ENCODE results near the gene RNF125.
"Not testable (repeated sequence)": the region's sequence is repeated elsewhere in the genome, so short reads cannot be mapped to it uniquely, and the experiment has no call there.

RNF125 gene

GRCh38 chr18:32025744-32026143 lies 7.1 kb downstream of the RNF125 start:
- no peak for DNase-seq (ENCODE audit: low read depth, low spot score)

GRCh38 chr18:32026491-32027086 lies 8.0 kb downstream of the RNF125 start:
- DNase-seq (ENCODE audit: low read depth, low spot score), result no peak

- no peak for DNase-seq (ENCODE audit: low read depth, low spot score)
These were observed 10.9 kb downstream of the RNF125 start for GRCh38 chr18:32029558-32029957.

- DNase-seq (ENCODE audit: low read depth, low spot score), result no peak
These were observed 14.0 kb downstream of the RNF125 start for GRCh38 chr18:32032609-32033008.

GRCh38 chr18:32036506-32037180 lies 18.0 kb downstream of the RNF125 start:
- DNase-seq (ENCODE audit: low read depth, low spot score), result no peak

- DNase-seq (ENCODE audit: low read depth, low spot score), result no peak
These were observed 19.0 kb downstream of the RNF125 start for GRCh38 chr18:32037616-32038015.

- DNase-seq (ENCODE audit: low read depth, low spot score), result no peak
These were observed 22.3 kb downstream of the RNF125 start for GRCh38 chr18:32040936-32041335.

- no peak for DNase-seq (ENCODE audit: low read depth, low spot score)
These were observed 23.7 kb downstream of the RNF125 start for GRCh38 chr18:32042337-32042736.

- no peak for DNase-seq (ENCODE audit: low read depth, low spot score)
These were observed 30.0 kb downstream of the RNF125 start for GRCh38 chr18:32048507-32049091.

GRCh38 chr18:32049393-32050171 lies 31.0 kb downstream of the RNF125 start:
- no peak for DNase-seq (ENCODE audit: low read depth, low spot score)

- no peak for DNase-seq (ENCODE audit: low read depth, low spot score)
These were observed 38.2 kb downstream of the RNF125 start for GRCh38 chr18:32056613-32057358.

- no peak for DNase-seq (ENCODE audit: low read depth, low spot score)
These were observed 39.1 kb downstream of the RNF125 start for GRCh38 chr18:32057624-32058165.

GRCh38 chr18:32060026-32060425 lies 41.4 kb downstream of the RNF125 start:
- DNase-seq (ENCODE audit: low read depth, low spot score), result no peak

- no peak for DNase-seq (ENCODE audit: low read depth, low spot score)
These were observed 48.9 kb downstream of the RNF125 start for GRCh38 chr18:32067375-32068167.

GRCh38 chr18:32072321-32072720 lies 53.7 kb downstream of the RNF125 start:
- DNase-seq (ENCODE audit: low read depth, low spot score), result no peak

GRCh38 chr18:32074206-32074605 lies 55.6 kb downstream of the RNF125 start:
- DNase-seq (ENCODE audit: low read depth, low spot score), result no peak

- no peak for DNase-seq (ENCODE audit: low read depth, low spot score)
These were observed 60.2 kb downstream of the RNF125 start for GRCh38 chr18:32078845-32079244.

- peak; percentile 72 for DNase-seq (ENCODE audit: low read depth, low spot score)
These were observed 63.3 kb downstream of the RNF125 start for GRCh38 chr18:32081881-32082280.

GRCh38 chr18:32083781-32084180 lies 65.2 kb downstream of the RNF125 start:
- DNase-seq (ENCODE audit: low read depth, low spot score), result no peak

- no peak for DNase-seq (ENCODE audit: low read depth, low spot score)
These were observed 68.3 kb downstream of the RNF125 start for GRCh38 chr18:32086881-32087280.

- DNase-seq (ENCODE audit: low read depth, low spot score), result not testable (repeated sequence)
These were observed 72.2 kb downstream of the RNF125 start for GRCh38 chr18:32090831-32091230.

All from astrocyte of the hippocampus (primary cell).